Cardiac muscle cell (in vitro differentiated cells and primary cell): ENCODE data around the gene TTC21A. TPM values are rescaled to one million over a fixed set of nuclear protein-coding genes. Genes with fewer than 3 reads are reported as not detected.

Experiments
- DNase-seq, 2 donors: peaks; one replicate each; pipeline versions ENCODE4 v3.0.0 to v3.0.0-alpha.2; 2010 to 2017; ENCODE audit warnings: low read depth in 1 of 2, low spot score in 1 of 2
- H3K27ac ChIP-seq: fragments of 200-600 bp; sonication (generic); 2 replicates; pipeline ENCODE4 v1.5.1; 2016
- H3K27me3 ChIP-seq: fragments of 200-600 bp; sonication (generic); 2 replicates; pipeline ENCODE4 v1.6.0; 2016; ENCODE audit warnings: control low read depth
- H3K36me3 ChIP-seq: fragments of 200-600 bp; sonication (generic); 2 replicates; pipeline ENCODE4 v1.5.1; 2016; ENCODE audit warnings: control low read depth
- H3K4me1 ChIP-seq: fragments of 200-600 bp; sonication (generic); 2 replicates; pipeline ENCODE4 v1.8.1; 2017; ENCODE audit warnings: low read depth, mild to moderate bottlenecking, mixed run types
- H3K4me3 ChIP-seq: fragments of 200-600 bp; sonication (generic); 2 replicates; pipeline ENCODE4 v1.5.1; 2016; ENCODE audit warnings: mild to moderate bottlenecking
- H3K9me3 ChIP-seq: fragments of 200-600 bp; sonication (generic); 2 replicates; pipeline ENCODE4 v1.5.1; 2017; ENCODE audit warnings: low read depth, mild to moderate bottlenecking, control low read depth
- CTCF ChIP-seq: IDR thresholded peaks from 2 replicates; pipeline ENCODE4 v1.5.1; 2012; ENCODE audit warnings: low read depth, mild to moderate bottlenecking, low read length
- polyA plus RNA-seq: library from polyadenylated mRNA; unstranded; fragments of >200 nt; fragmentation: Nextera tagmentation; extraction: Ambion mirVana; gene quantifications from 2 replicates; pipeline ENCODE4 v1.2.1, GENCODE V29; 2016
- total RNA-seq: library from RNA; depleted of rRNA; stranded (reverse); fragments of >200 nt; gene quantifications from 2 replicates; pipeline ENCODE4 v1.2.3, GENCODE V29; 2016

Gene TTC21A
- total and polyA plus RNA-seq, 2 experiments from 2014 or later, result 3.1 to 4.2 TPM

GRCh38 chr3:39094851-39095677 lies 12.4 kb upstream of the TTC21A start:
- Histone ChIP-seq H3K27ac (no peak overlapping the region), H3K27me3 (no peaks in the 10 kb centered on the region), H3K4me1 (no peaks in the 10 kb centered on the region), H3K4me3 (no peak overlapping the region), H3K36me3 (peaks cover 66% of the 10 kb centered on the region), H3K9me3 (no peaks in the 10 kb centered on the region)
- DNase-seq, result no peak
- no peak for TF ChIP-seq CTCF

DNA sequence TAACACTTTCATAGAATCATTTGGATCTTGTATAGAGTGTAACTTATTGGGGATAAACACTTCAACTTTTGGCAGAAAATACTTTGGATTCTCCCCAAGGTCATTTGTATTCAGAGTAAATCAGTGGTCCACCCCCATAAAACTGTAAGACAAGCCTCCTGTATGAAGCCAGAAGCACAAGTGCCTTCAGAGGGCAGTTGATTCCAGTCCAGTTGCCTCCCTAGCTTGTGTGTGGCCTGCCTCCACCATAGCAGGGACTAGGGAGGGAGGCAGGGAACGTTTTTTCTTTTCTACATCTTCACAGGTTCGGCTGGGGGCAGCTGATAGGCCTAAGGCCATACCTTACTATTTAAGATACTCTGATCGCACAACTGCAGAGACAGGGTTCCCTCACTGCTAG lies 11.7 kb upstream of the TTC21A start:
- Histone ChIP-seq H3K4me1 (no peaks in the 10 kb centered on the region), H3K9me3 (no peaks in the 10 kb centered on the region), H3K27ac (no peak overlapping the region), H3K4me3 (no peak overlapping the region), H3K27me3 (no peaks in the 10 kb centered on the region), H3K36me3 (peaks cover 63% of the 10 kb centered on the region)
- DNase-seq, result no peak
- no peak for TF ChIP-seq CTCF

DNA sequence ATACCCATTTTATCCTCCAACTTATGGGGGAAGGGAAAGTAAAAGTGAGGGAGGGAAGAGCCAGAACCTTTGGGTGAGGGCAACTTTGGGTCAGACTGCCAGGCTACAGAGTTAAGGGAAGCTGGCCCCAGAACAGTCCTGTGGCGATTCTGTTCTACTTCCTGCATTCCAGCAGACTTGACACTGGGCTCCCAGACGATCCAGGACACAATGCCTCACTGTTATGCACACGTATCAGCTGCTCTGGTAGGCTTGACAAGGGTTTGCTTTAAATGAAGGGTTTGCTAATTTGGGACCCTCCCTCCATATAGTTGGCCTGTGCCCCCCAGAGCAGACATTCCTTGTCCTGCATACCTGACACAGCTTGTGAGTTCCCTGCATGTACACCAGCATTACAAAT lies 10.7 kb upstream of the TTC21A start:
- H3K36me3 ChIP-seq, result peaks cover 53% of the 10 kb centered on the region

DNA sequence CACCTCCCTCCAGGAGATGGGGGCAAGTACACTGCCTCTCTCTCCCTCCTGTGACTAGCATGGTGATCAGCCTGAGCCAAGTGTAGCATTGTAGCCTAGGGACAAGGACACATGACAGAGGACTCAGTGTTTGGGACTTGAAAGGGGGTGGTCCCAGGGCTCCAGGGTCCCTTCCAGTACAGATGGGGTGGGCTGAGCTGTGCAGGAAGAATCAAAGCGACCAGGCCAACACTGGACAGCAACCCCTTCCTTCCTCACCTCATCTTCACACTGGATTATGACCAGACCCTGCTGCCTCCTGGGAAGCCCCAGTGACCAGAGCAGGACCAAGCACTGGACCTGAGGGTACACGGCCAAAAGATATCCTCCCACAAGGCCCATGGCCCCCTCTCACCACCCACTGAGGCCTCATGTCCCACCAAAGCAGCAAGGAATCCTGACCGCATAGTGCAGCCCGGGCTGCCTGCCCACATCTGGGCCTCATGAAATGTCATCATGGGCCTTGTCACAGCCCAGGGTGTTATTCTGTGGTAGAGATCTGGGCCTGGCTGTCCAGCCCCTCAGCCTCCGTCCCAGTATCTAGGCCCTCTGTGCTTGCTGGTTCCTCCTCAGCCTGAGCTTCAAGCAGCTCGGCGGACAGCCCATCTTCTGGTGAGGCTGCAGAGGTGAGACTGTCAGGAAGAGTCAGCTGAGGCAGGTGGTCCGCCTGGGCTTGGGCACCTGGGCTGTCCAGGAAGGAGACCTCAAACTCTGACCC lies 9.6 kb upstream of the TTC21A start:
- H3K36me3 ChIP-seq, result peaks cover 50% of the 10 kb centered on the region
- no peak overlapping the region for H3K27ac ChIP-seq
- no peaks in the 10 kb centered on the region for H3K27me3 ChIP-seq
- H3K4me3 ChIP-seq, result no peak overlapping the region
- no peak for DNase-seq
- TF ChIP-seq CTCF, result no peak
- no peaks in the 10 kb centered on the region for H3K4me1 ChIP-seq
- no peaks in the 10 kb centered on the region for H3K9me3 ChIP-seq

More for the DNA sequence above, 10.7 kb upstream of the TTC21A start:
- no peak overlapping the region for H3K4me3 ChIP-seq
- H3K27ac ChIP-seq, result peak overlapping the region; percentile 68
- TF ChIP-seq CTCF, result no peak
- H3K4me1 ChIP-seq, result no peaks in the 10 kb centered on the region
- H3K9me3 ChIP-seq, result no peaks in the 10 kb centered on the region
- H3K27me3 ChIP-seq, result no peaks in the 10 kb centered on the region
- peak in 1 of 2 donors; percentile 43 for DNase-seq

DNA sequence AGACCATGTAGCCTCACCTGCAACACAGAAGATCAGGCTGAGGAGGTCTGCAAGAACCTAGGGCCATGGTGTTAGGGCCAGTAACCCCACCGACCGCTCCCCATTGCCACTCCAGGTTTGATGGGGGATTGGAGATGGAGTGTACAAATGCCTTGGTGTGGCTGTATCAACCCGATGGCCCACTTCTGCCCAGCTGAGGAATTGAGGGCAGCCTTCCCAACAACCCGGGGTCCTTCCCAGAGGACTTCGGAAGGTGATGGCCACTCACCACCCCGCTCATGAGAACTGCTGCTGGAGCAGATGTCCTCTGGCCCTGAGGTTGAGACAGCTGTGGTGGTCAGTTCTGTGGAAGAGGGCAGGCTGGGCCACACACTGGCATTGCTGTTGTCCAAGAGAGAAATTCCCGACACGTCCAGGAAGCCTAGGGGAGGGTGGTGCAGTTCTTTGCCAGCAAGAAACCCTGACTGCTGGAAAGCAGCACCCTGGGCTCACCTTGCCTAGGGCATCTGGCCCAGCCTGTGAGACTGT lies 8.9 kb upstream of the TTC21A start:
- Histone ChIP-seq H3K9me3 (no peaks in the 10 kb centered on the region), H3K4me3 (no peak overlapping the region), H3K4me1 (no peaks in the 10 kb centered on the region), H3K27ac (no peak overlapping the region), H3K27me3 (no peaks in the 10 kb centered on the region), H3K36me3 (peaks cover 46% of the 10 kb centered on the region)
- DNase-seq, result no peak
- TF ChIP-seq CTCF, result no peak
